OCI-LY3 (cell line): Measurements from ENCODE around the gene NUP153.

Experiments used
- H2AFZ ChIP-seq: fragments of 200-600, 300-600 bp; shearing (Covaris generic); 2 replicates; pipeline ENCODE4 v1.6.0; 2014; ENCODE audit warnings: antibody characterized with exemption, low read depth, low read length
- H3K27ac ChIP-seq: fragments of 200-600, 300-600 bp; sonication (generic); 2 replicates; pipeline ENCODE4 v1.5.1; 2014; ENCODE audit warnings: mild to moderate bottlenecking, low read length, moderate library complexity, mixed read lengths
- H3K27me3 ChIP-seq: fragments of 200-600, 300-600 bp; sonication (generic); 2 replicates; pipeline ENCODE4 v1.6.1; 2014; ENCODE audit warnings: low read depth, low read length, mixed read lengths
- H3K36me3 ChIP-seq: fragments of 200-600, 300-600 bp; sonication (generic); replicated peaks from 2 replicates; pipeline ENCODE3; 2014; ENCODE audit warnings: low read depth, low read length, mixed read lengths
- H3K4me1 ChIP-seq: fragments of 300-600, 200-600 bp; sonication (generic); 2 replicates; pipeline ENCODE4 v1.6.1; 2014; ENCODE audit warnings: low read length, mixed read lengths
- H3K4me2 ChIP-seq: fragments of 200-600, 300-600 bp; sonication (generic); 2 replicates; pipeline ENCODE4 v1.6.1; 2014; ENCODE audit warnings: low read length, mixed read lengths
- H3K4me3 ChIP-seq: fragments of 300-600, 200-600 bp; sonication (generic); 2 replicates; pipeline ENCODE4 v1.5.1; 2014; ENCODE audit warnings: antibody characterized with exemption, mild to moderate bottlenecking, low read length, moderate library complexity
- H3K79me2 ChIP-seq: fragments of 300-600, 200-600 bp; shearing (Covaris generic); 2 replicates; pipeline ENCODE4 v1.6.1; 2014; ENCODE audit warnings: mild to moderate bottlenecking, low read length, mixed read lengths
- H3K9ac ChIP-seq: fragments of 300-600, 200-600 bp; shearing (Covaris generic); 2 replicates; pipeline ENCODE4 v1.6.0; 2014; ENCODE audit warnings: mild to moderate bottlenecking, low read length, moderate library complexity
- H3K9me3 ChIP-seq: fragments of 200-600, 300-600 bp; shearing (Covaris generic); 2 replicates; pipeline ENCODE4 v1.6.1; 2014; ENCODE audit warnings: low read length, mixed read lengths; ENCODE audit not compliant: insufficient read depth
- H4K20me1 ChIP-seq: fragments of 200-600, 300-600 bp; sonication (generic); 2 replicates; pipeline ENCODE4 v1.6.1; 2016; ENCODE audit warnings: low read length, mixed read lengths; ENCODE audit not compliant: insufficient read depth
- CTCF ChIP-seq: fragments of 200-600, 300-600 bp; sonication (generic); IDR thresholded peaks from 2 replicates; pipeline ENCODE4 v1.5.1; 2014; ENCODE audit warnings: antibody characterized with exemption, low read length, low read depth
- EZH2phosphoT487 ChIP-seq: fragments of 200-600 bp; shearing (Covaris generic); IDR thresholded peaks from 2 replicates; pipeline ENCODE4 v1.6.1; 2018; ENCODE audit warnings: antibody characterized with exemption, mixed run types, low read depth

Gene NUP153

GRCh38 chr6:17679726-17680125 is 27.0 kb downstream of the NUP153 start:
- Histone ChIP-seq H3K79me2 (peaks cover 100% of the 10 kb centered on the region), H3K4me2 (no peak overlapping the region), H2AFZ (no peak overlapping the region), H3K27ac (no peak overlapping the region), H3K9ac (no peak overlapping the region), H3K4me3 (no peak overlapping the region), H4K20me1 (peaks cover 85% of the 10 kb centered on the region), H3K36me3 (peaks cover 20% of the 10 kb centered on the region), H3K9me3 (no peaks in the 10 kb centered on the region), H3K27me3 (no peaks in the 10 kb centered on the region), H3K4me1 (no peaks in the 10 kb centered on the region)
- TF ChIP-seq EZH2phosphoT487 = no peak
- TF ChIP-seq CTCF = no peak

- no peak overlapping the region for H3K4me2 ChIP-seq
- peaks cover 100% of the 10 kb centered on the region for H3K79me2 ChIP-seq
- H3K9me3 ChIP-seq = no peaks in the 10 kb centered on the region
- no peak overlapping the region for H2AFZ ChIP-seq
- H3K4me1 ChIP-seq = no peaks in the 10 kb centered on the region
- no peak overlapping the region for H3K4me3 ChIP-seq
- H4K20me1 ChIP-seq = peaks cover 73% of the 10 kb centered on the region
- H3K36me3 ChIP-seq = peaks cover 28% of the 10 kb centered on the region
- H3K27ac ChIP-seq = no peak overlapping the region
- no peak for TF ChIP-seq CTCF
- TF ChIP-seq EZH2phosphoT487 = no peak
- no peak overlapping the region for H3K9ac ChIP-seq
- H3K27me3 ChIP-seq = no peaks in the 10 kb centered on the region
Observed at GRCh38 chr6:17677602-17678001, 29.1 kb downstream of the NUP153 start.

- Histone ChIP-seq H3K4me1 (no peaks in the 10 kb centered on the region), H3K4me3 (no peak overlapping the region), H3K36me3 (peaks cover 52% of the 10 kb centered on the region), H3K4me2 (no peak overlapping the region), H2AFZ (no peak overlapping the region), H4K20me1 (peaks cover 38% of the 10 kb centered on the region), H3K27ac (no peak overlapping the region), H3K27me3 (no peaks in the 10 kb centered on the region), H3K79me2 (peaks cover 96% of the 10 kb centered on the region), H3K9ac (no peak overlapping the region), H3K9me3 (no peaks in the 10 kb centered on the region)
- TF ChIP-seq CTCF (no peak), EZH2phosphoT487 (no peak)
Observed at GRCh38 chr6:17673543-17674254, 33.0 kb downstream of the NUP153 start.

GRCh38 chr6:17672064-17672718 is 34.5 kb downstream of the NUP153 start:
- Histone ChIP-seq H2AFZ (no peak overlapping the region), H3K36me3 (peaks cover 52% of the 10 kb centered on the region), H3K27me3 (no peaks in the 10 kb centered on the region), H3K9ac (no peak overlapping the region), H3K4me2 (no peak overlapping the region), H3K9me3 (no peaks in the 10 kb centered on the region), H3K4me1 (no peaks in the 10 kb centered on the region), H3K79me2 (peaks cover 93% of the 10 kb centered on the region), H3K4me3 (no peak overlapping the region), H4K20me1 (peaks cover 24% of the 10 kb centered on the region), H3K27ac (no peak overlapping the region)
- no peak for TF ChIP-seq EZH2phosphoT487
- TF ChIP-seq CTCF = no peak
